ENCODE measurements around the gene CHD9.

DNA sequence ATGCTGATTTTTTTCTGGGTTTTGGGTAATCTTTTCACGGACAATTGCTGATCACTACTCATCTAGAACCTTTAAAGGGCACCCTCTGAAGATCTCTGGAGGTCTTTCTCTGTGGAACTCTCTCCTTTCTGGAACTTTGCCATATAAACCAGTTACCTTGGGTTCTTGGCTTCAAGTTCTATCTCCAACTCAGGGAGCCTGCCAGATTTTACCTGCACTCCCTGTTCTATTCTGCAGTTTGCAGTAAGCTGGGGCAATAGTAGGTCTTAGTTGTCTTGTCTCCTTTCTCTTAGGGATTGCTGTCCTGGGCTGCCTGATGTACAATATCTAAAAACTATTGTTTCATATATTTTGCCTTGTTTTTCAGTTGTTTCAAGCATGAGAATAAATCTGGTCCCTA, 120.3 kb downstream of the CHD9 start:
- TF ChIP-seq POLR2AphosphoS5 (IDR thresholded peaks at IDR 0.05; ENCODE audit: low read depth, low read length) (no peak), POLR2A (IDR thresholded peaks at IDR 0.05; ENCODE audit: low read depth, low read length) (no peak)
